ENCODE results near the gene CLCNKA.

DNA sequence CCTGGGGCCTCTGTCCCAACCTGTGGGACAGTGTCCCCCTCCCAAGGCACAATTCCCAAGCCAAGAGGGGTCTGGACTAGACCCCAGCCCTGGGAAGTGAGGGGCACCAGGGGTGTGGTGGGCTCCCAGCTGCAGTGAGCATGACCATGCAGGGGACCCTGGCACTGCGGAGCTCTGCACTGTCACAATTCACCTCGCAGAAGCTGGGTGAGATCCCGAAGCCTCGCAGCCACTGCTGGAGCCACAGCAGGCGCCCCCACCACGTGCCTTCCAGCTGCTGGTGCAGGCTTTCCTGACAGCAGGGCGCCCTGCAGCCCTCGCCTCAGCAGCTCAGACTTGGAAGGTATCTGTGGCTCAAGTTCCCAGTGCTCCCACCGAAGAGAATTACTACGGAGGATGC lies 27.8 kb upstream of the CLCNKA start:
- TF ChIP-seq, protein P1, sequence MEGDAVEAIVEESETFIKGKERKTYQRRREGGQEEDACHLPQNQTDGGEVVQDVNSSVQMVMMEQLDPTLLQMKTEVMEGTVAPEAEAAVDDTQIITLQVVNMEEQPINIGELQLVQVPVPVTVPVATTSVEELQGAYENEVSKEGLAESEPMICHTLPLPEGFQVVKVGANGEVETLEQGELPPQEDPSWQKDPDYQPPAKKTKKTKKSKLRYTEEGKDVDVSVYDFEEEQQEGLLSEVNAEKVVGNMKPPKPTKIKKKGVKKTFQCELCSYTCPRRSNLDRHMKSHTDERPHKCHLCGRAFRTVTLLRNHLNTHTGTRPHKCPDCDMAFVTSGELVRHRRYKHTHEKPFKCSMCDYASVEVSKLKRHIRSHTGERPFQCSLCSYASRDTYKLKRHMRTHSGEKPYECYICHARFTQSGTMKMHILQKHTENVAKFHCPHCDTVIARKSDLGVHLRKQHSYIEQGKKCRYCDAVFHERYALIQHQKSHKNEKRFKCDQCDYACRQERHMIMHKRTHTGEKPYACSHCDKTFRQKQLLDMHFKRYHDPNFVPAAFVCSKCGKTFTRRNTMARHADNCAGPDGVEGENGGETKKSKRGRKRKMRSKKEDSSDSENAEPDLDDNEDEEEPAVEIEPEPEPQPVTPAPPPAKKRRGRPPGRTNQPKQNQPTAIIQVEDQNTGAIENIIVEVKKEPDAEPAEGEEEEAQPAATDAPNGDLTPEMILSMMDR (IDR thresholded peaks at IDR 0.05) = no peak
- no peak for TF ChIP-seq POLR2A (IDR thresholded peaks at IDR 0.05)

All from right lobe of liver (tissue), 4 donors.